DMS 273 treated with DMSO at 0.1 percent for 48 hours (cell line): ENCODE measurements around the gene MYOCD.
"Not testable (repeated sequence)": the region's sequence is repeated elsewhere in the genome, so short reads cannot be mapped to it uniquely, and the experiment has no call there.

ENCODE experiments used
- DNase-seq: peaks from one replicate; lab custom pipeline; 2025; lab: John Stamatoyannopoulos, UW

MYOCD gene, protein sequence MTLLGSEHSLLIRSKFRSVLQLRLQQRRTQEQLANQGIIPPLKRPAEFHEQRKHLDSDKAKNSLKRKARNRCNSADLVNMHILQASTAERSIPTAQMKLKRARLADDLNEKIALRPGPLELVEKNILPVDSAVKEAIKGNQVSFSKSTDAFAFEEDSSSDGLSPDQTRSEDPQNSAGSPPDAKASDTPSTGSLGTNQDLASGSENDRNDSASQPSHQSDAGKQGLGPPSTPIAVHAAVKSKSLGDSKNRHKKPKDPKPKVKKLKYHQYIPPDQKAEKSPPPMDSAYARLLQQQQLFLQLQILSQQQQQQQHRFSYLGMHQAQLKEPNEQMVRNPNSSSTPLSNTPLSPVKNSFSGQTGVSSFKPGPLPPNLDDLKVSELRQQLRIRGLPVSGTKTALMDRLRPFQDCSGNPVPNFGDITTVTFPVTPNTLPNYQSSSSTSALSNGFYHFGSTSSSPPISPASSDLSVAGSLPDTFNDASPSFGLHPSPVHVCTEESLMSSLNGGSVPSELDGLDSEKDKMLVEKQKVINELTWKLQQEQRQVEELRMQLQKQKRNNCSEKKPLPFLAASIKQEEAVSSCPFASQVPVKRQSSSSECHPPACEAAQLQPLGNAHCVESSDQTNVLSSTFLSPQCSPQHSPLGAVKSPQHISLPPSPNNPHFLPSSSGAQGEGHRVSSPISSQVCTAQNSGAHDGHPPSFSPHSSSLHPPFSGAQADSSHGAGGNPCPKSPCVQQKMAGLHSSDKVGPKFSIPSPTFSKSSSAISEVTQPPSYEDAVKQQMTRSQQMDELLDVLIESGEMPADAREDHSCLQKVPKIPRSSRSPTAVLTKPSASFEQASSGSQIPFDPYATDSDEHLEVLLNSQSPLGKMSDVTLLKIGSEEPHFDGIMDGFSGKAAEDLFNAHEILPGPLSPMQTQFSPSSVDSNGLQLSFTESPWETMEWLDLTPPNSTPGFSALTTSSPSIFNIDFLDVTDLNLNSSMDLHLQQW

DNA sequence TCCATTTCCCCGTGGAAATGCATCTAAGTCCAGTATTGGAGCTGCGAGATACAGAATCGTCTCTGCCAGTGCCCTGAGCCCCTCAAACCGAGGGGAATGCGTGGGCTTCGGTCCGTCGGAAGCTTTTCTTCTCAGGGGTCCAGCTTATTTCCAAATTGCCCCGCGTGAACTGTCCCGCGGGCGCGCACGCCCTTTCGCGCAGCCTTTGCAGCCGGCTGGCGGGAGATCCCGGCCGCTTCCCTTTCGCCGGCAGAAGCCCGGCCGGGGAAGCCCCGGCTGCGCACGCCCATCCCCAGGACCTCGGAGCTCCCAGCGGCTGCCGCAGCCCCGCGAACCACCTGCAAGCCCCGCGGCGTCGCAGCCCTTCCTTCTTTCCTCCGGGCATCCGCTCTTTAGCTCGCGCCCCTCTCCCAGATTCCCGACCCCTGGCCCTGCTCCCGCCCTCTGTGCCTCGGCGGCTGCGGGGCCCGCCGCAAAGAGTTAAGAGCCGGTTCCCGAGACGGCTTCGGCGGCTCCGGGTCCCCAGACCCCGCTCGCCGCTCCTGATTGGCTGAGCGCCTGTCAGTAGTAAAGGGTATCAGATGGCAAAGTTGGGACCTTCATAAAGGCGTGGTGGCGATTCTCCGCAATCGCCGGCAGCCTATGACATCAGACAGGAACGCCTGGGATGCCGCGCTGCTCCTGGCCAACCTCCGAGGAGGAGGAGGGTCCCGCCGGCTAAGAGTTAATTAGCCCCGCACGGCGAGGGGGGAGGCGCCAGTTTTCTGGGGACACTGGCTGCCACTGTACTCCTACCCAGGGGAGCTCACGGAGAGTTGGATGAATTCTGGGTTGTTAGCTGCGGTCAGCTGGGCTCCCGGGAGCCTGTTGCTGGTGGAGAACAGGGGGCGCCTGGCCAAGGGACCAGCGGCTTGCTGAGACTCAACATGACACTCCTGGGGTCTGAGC, at the start of gene MYOCD:
Gene MYOCD, plus strand, starts transcription at position 628 of the 948 bp plus-strand sequence. Its CDS starts 299 bp downstream, at position 927.
- DNase-seq: peak; percentile 25

DNA sequence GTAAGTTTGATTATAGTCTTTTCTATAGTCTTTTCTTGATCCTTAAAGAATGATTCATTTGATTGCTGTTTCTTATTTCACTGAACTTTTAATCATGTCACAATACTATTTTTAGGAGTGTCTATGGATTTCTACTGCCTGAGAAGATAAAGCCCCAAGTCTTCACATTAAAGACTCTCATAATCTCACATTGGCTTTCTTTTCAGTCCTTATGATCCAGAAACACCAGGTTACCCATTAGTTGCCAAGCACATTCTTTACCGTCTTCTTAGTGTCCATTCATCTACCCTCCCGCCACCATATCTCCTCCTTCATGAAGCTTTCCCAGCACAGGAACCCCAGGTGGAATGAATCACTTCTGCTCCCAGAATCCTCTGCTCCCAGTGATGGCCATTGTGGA, 49.5 kb upstream of the MYOCD start:
- no peak for DNase-seq

DNA sequence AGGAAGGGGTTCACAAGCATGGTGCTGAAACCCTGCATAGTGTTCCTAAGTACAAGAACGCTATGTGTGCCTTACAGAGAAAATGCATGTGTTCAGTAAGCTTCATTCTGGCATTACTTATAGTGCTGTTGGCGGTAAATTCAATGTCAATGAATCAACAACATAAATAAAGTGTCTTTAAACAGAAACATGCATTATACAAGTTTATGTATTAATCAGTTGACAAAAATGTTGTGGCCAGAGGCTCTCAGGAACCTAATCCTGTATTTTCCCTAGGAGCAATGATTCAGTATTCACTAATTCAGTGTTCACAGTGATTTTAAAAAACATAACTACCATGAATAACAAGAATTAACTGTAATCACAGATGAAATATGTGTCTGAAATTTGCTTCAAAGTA, 47.1 kb upstream of the MYOCD start:
- DNase-seq: no peak

DNA sequence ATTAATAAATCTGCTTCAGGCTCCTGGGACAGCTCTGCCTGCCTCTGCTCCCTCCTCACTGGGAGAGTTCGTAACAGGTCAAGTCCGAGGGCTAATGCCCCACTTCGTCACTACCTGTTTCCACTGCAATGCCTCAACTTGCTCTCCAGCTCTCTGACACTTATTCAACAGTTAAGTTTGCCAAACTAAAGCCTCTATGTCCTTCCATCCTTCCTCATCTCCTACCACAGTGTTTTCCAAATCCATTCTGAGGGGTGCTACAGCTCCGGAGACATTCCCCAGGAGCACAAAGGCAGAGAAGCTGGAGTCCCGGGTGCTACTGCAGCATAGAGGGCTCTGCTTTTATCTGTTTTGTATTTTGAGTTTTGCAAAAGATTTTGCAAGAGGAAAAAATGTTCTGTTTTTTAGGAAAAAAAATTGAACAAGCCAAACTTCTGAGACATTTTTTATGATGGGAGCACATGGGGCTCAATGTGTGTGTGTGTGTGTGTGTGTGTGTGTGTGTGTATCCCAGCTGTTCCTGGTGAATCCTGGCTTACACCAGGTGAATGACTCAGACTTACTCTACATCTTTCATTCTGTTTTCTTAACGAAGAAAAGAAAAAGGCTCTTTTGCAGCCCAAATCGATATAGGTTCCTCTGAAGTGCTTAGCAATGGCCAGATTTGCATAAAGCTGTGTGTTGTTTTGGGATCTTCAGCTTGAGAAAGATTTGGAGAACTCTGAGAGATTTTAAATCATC, 46.1 kb upstream of the MYOCD start:
- DNase-seq: no peak

DNA sequence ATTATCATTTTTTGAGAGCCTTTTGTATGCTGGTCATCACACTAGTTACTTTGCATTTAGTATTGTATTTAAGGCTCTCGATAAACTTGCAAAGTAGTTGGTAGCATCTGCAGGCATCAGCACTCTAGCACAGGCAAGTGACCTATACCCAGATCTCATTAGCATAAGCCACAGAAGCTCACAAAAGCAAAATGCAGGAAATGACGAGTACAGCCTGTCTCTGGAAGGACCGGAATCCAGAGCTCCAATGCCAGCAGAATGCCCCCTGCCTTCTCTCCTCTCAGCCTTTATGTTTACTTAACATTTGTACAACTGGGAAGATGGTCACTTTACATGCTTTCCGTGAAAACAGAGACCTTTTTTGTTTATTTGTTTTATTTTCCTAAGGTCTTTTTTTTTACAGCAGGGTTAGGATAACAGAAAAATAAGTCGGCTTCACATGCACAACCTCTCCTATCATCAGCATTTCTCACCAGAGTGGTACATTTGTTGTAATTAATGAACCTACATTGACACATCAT, 45.4 kb upstream of the MYOCD start:
- no peak for DNase-seq

DNA sequence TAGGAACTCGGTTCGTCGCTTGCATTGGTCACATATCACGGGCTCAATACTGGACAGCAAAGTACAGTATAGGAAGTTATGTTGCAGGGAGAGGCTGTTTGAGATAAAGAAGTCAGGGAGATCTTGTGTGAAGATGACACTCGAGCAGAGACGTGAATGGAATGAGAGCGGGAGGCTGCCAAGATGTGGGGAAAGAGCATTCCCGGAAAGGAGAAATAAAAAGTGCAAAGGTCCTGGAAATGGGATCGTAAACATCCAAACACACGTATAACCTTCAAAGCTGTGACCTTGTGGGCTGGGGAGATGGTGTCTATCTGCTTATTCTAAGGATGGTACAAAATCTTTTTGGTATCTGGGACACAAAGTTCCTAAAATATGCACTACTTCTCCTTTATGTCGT, 43.0 kb upstream of the MYOCD start:
- no peak for DNase-seq

DNA sequence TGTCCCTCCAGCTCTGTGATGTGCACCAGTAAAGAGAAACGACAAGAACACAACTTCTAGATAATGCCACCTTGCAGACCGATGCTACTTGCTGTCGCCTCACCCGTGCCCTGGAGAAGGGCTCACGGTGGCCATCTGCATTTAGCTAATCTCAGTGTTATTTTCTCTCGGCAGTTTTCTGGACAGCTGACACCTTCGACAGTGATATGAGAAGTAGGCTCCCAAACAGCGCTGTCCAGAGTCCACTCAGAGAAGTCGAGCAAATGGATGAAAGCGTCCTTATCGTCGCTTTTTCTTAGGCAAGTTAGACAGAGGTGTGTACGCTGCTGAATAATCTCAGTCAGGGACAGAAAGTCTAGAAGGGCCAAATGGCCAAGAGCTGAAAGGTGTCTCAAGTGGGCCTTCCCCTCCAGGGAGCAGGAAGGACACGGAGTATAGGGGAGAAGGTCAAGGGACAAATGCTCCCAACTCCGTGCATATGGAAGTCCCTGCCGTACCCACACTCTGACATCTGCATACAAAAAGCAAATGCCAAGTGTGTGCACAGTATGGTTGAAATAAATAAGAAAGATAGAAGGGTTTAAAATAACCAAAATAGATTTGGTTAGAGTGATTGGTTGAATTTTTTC, 42.4 kb upstream of the MYOCD start:
- DNase-seq: no peak

DNA sequence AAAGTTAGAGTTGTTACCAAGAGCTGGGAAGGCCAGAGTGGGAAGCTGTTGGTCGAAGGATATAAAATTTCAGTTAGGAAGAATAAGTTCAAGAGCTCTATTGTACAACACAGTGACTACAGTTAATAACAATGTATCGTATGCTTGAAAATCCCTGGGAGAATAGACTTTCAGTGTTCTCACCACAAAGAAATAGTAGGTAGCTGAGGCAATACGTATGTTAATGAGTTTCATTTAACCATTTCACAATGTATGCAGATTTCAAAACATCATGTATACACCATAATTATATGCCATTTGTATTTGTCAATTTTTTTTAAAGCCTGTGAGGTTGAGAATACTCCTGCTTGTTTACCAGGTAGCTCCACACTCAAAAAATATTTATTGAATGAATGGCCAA, 41.5 kb upstream of the MYOCD start:
- no peak for DNase-seq

DNA sequence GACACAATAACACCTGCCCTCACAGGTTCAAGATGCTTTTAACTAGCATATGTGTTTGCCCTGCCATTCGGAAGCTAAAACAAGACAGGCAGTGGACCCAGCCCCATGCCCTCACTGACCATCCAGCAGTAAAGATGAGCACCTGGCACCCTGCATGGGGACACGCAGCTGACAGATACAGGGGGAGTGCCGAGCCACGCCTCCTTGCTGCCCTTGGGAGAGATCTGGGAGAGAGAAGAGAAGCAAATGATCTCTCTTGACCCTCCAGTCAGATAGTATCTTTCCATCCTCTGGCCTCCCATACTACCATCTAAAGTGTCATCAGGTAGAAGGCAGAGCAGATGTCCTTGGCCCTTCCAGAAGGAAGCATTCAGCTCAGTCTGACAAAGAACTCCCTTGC, 40.6 kb upstream of the MYOCD start:
- no peak for DNase-seq

DNA sequence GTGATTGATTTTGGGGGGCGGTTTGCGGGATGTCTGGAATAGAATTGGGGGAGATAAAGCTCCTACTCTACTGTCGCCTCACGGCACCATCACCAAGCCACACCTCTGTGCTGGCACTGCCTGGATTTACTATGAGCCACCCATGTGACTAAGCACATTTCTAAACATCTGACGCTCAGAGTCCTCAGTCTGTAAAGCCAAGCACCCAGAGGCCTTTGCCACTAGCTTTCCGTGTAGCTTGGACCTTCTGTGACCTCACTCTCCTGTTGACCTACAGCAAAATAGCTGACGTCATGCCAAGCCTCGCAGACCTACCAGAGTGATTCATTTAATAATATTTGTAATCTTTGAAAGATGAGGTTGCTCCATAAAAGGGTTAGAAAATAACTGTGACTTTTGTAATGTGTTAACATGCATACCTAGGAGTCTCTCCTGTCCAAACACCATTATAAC, 38.5 kb upstream of the MYOCD start:
- DNase-seq: no peak

DNA sequence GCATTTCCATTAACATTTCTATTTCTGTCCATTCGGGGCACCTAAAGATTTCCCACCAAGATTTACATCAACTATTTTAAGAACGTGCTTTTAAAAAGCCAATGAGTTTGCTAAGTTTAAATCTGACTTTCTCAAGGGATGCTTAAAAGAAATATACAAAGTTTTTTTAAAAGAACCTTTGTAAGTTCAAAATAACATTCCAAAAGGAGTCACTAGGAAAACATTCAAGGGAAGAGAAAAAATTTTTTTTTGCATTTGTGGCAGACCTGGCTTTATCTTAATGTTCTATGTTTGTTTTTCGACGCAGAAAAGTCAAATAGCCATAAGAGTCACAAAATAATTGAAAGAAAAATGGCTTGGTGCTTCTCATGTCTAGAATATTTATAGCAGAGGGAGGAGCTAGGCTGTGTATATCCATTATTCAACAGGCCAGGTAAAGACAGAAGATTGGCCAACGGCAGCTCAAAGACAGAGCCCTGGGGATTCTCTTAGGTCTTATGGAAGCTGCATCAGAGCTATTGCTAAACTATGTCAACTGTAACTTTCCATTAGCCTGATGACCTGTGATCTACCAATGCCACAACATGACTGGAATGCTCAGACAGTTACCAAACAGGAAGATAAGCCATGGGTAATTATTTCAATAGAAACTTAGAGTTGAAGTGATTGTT, 37.8 kb upstream of the MYOCD start:
- DNase-seq: no peak

DNA sequence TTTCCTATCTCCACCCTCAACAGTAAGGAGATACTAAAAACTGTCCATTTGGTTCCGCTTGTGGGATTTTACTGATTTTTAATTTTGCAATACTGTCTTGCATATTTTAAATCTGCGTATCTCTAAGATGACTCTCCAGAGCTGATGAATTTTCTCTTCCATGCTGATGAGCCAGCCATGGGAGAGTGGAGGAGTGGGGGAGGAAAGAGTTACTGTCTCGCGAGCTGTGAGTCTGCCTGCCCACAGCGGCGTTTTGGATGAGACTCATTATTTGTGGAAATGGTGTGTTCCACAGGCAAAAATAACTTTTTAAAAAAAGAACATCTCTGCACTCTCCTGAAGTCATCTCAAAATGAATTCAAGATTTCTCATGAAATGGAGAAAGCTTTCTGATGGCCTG, 34.6 kb upstream of the MYOCD start:
- no peak for DNase-seq

DNA sequence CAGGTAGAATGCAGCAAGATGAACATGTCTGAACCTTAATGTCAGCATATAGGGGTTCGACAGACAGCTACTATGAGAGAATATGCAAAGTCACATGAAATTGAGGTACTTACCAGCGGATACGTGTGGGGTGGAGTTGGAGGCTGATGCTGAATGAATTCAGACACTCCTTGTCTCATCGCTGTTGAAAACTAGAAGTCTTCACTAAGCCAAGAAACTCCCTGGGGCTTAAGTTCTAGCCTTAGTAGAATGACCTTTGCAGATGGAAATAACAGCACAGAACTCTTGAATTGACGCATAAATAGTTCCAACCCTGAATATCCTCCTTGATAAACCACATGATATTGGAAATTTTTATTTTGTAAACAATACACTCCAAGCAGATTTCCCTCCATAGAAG, 32.9 kb upstream of the MYOCD start:
- no peak for DNase-seq

DNA sequence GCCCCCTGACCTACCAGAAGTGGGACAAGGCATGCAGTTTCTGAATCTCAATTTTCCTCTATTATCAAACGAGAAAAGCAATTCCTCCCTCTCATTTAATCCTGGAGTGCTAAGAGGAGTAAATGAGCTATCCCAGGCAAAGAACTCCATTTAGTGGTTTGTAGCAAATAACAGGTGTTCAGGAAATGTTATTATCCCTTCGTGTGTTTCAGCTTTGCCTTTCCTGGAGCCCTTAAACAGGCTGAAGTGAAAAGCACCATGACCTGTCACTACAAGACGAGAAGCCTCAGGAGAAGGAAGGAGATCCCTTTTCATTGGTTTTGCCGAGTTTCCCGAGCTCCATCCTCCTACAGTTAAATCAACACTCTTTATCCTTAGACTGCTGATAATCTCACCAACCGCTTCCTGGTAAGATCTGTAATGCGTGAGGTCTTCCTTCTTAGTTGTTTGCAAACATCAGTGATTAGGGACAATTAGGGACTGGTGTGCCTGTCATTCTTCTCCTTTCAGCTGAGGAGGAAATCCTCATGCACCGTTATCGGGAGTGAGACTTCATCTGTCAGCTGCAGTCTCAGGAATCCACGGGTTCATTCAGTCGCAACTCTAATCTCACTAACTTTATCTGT, 30.8 kb upstream of the MYOCD start:
- DNase-seq: no peak

DNA sequence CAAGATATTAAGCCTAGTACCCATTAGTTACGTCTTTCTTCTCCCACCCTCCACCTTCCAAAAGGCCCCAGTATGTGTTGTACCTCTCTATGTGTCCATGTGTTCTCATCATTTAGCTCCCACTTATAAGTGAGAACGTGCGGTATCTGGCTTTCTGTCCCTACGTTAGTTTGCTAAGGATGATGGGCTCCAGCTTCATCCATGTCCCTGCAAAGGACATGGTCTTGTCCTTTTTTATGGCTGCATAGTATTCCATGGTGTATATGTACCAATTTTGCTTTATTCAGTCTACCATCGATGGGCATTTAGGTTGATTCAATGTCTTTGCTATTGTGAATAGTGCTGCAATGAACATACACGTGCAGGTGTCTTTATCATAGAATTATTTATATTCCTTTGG, 29.7 kb upstream of the MYOCD start:
- not testable (repeated sequence) for DNase-seq

DNA sequence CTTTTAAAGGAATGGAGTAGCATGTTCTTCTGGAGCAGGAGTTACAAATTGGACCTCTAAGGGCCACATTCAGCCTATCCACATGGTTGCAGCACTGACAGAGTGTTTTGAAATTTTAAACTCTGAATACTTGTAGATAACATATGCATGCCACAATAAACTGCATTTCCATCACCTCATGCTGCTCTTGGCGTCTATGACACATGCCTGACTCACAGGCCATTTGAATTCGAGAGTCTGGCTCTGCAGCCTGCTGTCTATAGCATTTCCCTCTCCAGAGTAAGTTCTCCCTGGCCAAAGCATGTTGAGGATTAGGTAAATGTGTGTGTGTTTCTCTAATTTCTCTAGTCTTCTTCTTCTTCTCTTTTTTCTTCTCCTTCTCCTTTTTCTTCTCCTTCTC, 28.7 kb upstream of the MYOCD start:
- DNase-seq: peak; percentile 1

DNA sequence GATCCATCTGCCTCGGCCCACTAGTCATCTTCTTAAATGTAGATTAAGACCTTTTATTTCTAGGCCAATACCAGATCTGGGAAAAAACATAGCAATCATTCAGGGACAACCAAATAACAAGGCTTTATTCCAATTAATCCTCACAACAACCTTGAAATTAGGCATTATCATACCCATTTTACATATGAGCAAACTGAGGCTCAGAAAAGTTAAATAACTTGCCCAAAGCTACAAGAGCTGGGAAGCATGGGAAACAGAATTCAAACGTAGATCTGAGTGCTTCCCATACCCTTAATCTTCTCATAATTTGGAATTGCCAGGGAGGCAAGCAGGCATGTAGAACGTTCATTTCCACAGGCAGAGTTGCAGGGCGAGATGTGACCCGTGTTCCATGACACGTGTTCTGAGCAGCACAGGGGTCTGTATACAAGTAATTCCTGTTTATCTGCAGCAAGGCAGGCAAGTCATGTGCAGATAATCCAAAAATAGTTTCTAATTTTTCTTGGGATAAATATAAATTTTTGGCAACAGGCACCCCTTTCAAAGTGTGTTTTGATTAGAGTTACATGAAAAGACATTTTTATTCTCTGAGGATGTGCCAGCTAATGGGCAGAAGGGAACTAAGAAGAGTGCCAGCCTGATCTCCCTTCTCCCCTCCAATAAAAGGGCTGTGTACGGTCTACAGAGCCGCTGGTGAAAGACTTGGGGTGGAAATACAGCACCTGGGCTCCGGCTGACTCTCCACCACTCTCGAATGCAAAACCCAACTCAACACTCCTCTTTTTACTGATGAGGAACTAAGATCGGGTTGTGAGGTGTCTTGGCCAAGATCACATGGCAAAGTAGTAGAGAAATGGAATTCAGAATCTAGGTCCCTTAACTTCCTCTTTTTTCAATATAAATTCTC, 27.7 kb upstream of the MYOCD start:
- DNase-seq: no peak

DNA sequence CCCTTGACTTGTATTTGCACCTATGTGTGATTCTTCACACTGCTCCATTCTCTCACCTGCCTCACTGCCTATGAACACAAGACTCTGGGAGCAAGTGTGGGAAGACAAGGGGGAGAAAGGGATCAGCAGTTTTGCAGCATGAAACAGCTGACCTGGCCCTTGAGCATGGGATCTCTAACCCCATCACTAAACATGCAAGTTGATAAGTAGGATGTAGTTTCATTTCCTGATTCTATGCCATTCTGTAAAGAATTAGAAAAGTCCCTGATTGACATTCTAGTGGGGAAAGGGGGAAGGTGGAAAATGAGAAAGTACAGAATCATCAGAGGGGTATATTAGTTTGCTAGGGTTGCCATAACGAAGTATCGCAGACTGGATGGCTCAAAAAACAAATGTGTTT, 25.3 kb upstream of the MYOCD start:
- no peak for DNase-seq
